GM12873 (cell line): ENCODE measurements around the gene NEBL.

ENCODE experiments used
- TF ChIP-seq, protein P1 (sequence below): IDR thresholded peaks from 2 replicates; pipeline ENCODE4 v1.5.1; 2012; ENCODE audit warnings: low read depth, mild to moderate bottlenecking, moderate library complexity, low read length, control low read depth; ENCODE audit not compliant: insufficient read depth; ENCODE audit errors: missing control alignments

Gene NEBL

DNA sequence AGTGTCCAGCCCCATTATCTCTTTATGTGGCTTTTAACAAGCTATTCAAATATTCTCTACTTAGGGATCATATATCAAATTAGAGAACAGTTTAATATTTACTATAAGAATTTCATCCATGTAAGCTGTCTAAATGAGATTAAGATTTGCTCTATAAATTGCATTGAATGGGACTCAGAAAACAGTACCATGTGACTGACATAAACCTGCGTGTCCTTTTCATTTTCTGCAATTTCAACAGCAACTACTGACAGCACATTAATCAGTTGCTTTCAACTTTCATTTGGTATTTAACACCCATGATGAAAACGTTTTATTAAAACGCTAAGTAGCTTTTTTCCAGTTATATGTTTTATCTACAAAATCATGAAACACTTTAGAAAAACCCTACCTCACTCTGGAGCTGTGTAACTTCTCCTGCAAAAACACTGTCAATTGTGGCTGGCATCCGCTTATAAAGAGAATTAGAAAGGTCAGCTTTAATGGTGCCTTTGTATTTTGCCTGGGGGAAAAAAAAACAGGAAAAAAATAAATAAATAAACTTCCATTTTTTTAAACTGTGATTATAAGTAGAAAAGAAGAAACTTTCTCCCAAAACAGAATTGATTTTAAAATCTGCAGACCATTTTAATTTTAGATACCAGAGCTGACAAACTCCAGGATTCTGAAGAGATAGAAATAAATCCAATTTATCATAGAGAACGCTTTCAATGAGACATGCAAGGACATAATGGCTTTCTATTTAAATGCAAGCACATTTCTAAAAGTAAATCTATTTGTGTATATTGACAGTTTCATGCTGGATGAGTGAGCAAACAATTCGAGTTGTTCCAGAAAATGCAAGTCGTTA, 9.2 kb downstream of the NEBL start:
- TF ChIP-seq, protein P1, sequence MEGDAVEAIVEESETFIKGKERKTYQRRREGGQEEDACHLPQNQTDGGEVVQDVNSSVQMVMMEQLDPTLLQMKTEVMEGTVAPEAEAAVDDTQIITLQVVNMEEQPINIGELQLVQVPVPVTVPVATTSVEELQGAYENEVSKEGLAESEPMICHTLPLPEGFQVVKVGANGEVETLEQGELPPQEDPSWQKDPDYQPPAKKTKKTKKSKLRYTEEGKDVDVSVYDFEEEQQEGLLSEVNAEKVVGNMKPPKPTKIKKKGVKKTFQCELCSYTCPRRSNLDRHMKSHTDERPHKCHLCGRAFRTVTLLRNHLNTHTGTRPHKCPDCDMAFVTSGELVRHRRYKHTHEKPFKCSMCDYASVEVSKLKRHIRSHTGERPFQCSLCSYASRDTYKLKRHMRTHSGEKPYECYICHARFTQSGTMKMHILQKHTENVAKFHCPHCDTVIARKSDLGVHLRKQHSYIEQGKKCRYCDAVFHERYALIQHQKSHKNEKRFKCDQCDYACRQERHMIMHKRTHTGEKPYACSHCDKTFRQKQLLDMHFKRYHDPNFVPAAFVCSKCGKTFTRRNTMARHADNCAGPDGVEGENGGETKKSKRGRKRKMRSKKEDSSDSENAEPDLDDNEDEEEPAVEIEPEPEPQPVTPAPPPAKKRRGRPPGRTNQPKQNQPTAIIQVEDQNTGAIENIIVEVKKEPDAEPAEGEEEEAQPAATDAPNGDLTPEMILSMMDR = no peak

GRCh38 chr10:20885678-20886077, 11.4 kb downstream of the NEBL start:
- TF ChIP-seq, protein P1 = no peak

DNA sequence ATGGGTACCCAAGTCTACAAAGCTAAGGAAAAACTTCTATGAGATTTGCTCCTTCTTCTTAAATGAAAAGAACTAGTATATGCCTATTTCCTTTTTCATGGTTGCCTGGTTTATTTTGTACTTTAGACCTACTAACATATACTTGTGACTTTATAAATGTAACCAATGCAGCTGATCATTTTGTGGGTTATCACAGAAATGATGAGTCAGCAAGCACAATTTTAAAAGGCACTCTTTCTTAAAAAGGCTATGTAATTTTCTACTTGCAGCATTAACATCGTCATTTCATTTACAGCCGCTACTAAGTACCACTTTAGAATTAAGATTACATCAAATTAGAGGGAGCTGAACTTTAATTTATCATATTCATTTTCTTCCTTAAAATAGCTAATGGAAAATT, 13.6 kb downstream of the NEBL start:
- TF ChIP-seq, protein P1 = no peak

DNA sequence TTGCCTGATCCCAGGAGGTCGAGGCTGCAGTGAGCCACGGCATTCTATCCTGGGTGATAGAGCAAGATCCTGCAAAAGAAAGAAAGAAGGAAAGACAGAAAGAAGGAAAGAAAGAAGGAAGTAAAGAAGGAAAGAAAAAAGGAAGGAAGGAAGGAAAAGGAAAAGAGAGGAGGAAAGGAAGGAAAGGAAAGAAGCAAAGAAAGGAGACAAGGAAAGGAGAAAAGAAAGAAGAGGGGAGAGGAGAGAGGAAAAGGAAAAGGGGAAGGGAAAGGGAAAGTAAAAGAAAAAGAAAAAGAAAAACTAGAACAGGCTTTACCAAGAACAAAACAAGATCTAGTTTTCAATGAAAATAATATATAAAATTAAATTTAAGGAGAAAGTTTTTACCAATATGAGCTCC, 15.0 kb downstream of the NEBL start:
- TF ChIP-seq, protein P1 = no peak

GRCh38 chr10:20879136-20879535, 18.0 kb downstream of the NEBL start:
- TF ChIP-seq, protein P1 = no peak

GRCh38 chr10:20877986-20878983, 18.8 kb downstream of the NEBL start:
- TF ChIP-seq, protein P1 = no peak

- TF ChIP-seq, protein P1 = no peak
Measured at GRCh38 chr10:20877554-20877953, 19.6 kb downstream of the NEBL start.
